GM18870 (cell line): Measurements from ENCODE around the gene SLC2A8.

ENCODE experiments used
- ATAC-seq: cut with Tn5 transposase; IDR thresholded peaks from one replicate; pipeline ENCODE4 v1.9.1; 2021; ENCODE audit warnings: moderate library complexity; ENCODE audit not compliant: unreplicated experiment

The SLC2A8 gene

DNA sequence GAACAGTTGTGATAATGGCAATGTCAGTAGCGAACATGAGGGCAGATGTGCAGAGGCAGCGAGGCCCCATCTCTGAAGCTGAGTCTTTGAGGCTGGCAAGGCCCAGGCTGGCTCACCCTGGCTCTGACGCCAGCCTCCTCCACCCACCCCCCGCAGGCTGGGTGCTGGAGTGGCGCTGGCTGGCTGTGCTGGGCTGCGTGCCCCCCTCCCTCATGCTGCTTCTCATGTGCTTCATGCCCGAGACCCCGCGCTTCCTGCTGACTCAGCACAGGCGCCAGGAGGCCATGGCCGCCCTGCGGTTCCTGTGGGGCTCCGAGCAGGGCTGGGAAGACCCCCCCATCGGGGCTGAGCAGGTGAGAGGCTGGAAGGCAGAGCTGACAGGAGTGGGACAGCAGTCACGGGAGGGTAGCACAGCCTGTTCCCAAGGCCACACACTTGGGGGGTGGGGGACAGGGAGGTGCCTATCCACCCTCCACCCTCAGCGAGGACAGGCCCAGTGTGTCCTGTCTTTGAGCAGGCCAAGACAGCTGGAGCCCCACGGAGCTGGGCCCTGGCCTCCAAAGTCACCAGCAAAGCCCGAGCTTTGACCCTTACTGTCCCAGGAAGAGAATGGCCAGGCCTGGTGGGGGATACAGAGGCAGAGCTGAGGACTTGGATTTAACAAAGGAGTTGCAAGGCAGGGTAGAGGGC lies 5.6 kb downstream of the SLC2A8 start:
- ATAC-seq, result no peak

DNA sequence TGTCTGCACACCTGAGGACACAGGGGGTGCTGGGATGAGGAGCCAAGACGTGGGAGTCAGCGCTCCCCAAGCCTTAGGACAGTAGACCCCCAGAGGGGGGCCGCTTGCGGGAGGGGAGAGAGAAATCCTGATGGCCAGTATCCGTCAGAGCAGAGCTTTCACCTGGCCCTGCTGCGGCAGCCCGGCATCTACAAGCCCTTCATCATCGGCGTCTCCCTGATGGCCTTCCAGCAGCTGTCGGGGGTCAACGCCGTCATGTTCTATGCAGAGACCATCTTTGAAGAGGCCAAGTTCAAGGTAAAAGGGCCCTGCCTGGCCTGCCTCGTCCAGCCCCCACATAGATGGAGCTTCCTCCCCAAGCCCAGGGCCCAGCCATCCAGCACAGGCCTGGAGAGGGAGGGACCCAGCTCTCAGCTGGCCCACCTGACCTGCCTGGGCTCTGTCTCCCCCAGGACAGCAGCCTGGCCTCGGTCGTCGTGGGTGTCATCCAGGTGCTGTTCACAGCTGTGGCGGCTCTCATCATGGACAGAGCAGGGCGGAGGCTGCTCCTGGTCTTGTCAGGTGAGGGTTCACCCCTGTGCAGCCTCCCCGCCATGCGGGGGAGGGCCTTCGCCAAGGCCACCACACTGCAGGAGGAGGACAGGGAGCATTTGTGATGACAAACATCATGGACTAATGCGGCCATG lies 6.7 kb downstream of the SLC2A8 start:
- ATAC-seq, result no peak

DNA sequence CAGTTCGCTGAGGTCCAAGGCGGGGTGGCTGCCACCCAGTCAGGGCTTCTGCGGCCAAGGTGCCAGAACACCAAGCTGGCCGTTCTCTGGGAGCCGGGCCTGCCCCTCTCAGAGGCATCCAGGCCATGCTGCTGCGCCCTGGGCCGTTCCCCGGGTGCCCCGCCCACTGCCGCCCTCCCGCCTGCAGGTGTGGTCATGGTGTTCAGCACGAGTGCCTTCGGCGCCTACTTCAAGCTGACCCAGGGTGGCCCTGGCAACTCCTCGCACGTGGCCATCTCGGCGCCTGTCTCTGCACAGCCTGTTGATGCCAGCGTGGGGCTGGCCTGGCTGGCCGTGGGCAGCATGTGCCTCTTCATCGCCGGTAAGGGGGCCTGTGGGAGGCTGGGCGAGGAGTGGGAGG lies 7.7 kb downstream of the SLC2A8 start:
- ATAC-seq, result no peak

GRCh38 chr9:127405344-127406125 lies 8.6 kb downstream of the SLC2A8 start:
- ATAC-seq, result no peak

DNA sequence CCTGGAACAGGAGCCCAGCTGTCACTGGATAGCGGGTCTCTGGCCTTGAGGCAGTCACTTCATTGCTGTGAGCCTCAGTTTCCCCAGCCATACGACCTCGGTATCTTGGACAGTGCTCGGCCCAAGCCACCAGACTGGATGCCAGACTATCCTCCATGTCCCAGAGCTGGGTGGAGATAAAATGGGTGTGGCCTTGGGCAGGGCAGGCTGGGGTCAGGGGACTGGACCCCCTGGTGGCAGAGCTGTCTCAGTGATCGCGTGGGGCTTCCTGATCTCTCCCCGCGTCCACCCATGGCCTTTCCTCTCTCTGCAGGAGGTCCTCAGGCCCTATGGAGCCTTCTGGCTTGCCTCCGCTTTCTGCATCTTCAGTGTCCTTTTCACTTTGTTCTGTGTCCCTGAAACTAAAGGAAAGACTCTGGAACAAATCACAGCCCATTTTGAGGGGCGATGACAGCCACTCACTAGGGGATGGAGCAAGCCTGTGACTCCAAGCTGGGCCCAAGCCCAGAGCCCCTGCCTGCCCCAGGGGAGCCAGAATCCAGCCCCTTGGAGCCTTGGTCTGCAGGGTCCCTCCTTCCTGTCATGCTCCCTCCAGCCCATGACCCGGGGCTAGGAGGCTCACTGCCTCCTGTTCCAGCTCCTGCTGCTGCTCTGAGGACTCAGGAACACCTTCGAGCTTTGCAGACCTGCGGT lies 10.0 kb downstream of the SLC2A8 start:
- no peak for ATAC-seq

- no peak for ATAC-seq
These were observed 10.5 kb downstream of the SLC2A8 start for GRCh38 chr9:127407492-127407843.

- ATAC-seq, result no peak
These were observed 14.2 kb downstream of the SLC2A8 start for GRCh38 chr9:127411122-127411521.

- no peak for ATAC-seq
These were observed 18.2 kb downstream of the SLC2A8 start for GRCh38 chr9:127415141-127415540.

GRCh38 chr9:127415657-127416056 lies 18.7 kb downstream of the SLC2A8 start:
- no peak for ATAC-seq

GRCh38 chr9:127417131-127418036 lies 20.4 kb downstream of the SLC2A8 start:
- no peak for ATAC-seq

- ATAC-seq, result no peak
These were observed 21.1 kb downstream of the SLC2A8 start for GRCh38 chr9:127418037-127418471.

DNA sequence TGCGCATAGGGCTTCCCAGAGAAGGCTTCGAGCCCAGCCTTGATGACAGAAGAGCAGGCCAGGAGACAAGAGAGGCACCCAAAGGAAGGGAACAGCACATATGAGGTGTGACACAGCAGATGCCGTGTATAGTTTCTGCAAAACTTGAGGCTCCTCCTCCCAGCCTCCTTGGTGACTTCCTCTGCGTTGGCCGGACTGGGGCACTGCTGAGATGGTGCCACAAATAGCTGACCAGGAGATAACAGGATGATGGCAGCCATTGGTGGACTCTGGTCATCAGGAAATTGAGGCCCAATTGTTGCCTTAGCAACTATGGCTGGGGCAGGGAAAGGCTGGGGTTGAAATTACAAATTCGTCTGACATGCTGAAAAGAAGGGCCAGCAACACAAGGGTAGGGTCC lies 22.4 kb downstream of the SLC2A8 start:
- no peak for ATAC-seq

GRCh38 chr9:127421057-127421456 lies 24.1 kb downstream of the SLC2A8 start:
- no peak for ATAC-seq

- ATAC-seq, result no peak
These were observed 25.3 kb downstream of the SLC2A8 start for GRCh38 chr9:127422133-127422782.

DNA sequence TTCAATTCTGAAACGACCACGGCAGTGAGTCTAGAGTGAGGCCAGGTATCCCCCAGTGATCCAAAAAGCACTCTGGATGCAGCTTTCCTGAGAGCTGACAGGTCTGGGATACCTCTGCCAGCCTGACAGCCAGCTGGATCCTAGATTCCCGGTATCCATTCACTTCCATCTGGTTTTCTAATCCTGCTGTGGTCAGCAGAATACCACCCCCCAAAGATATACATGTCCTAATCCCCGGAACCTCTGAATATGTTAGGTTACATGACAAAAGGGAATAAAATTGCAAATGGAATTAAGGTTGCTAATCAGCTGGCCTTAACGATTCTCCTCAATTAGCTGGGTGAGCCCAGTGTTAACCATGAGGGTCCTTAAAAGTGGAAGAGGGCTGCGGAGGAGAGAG lies 25.8 kb downstream of the SLC2A8 start:
- ATAC-seq, result no peak

- no peak for ATAC-seq
These were observed 26.5 kb downstream of the SLC2A8 start for GRCh38 chr9:127423476-127423933.

GRCh38 chr9:127423934-127424675 lies 27.1 kb downstream of the SLC2A8 start, which contains the start of gene ZNF79:
Gene ZNF79 (plus strand): TSS chr9:127424382. CDS start chr9:127424788, 406 bp downstream.
- ATAC-seq, result peak; percentile 60

GRCh38 chr9:127424676-127424999 lies 27.7 kb downstream of the SLC2A8 start:
- peak; percentile 8 for ATAC-seq

- no peak for ATAC-seq
These were observed 29.8 kb downstream of the SLC2A8 start for GRCh38 chr9:127426756-127427155.
